Spleen (tissue), 11 donors: ENCODE results near the gene IGSF9. TPM values are rescaled to one million over a fixed set of nuclear protein-coding genes. Genes with fewer than 3 reads are reported as not detected.

Experiments used
- DNase-seq: peaks from one replicate; pipeline ENCODE4 v3.0.0-alpha.2; 2020
- H3K27ac ChIP-seq, 8 donors: fragments of 200-600 bp; sonication (generic) in 7 of 8; 1 replicate in 4 of 8; 2 replicates in 4 of 8; pipeline versions ENCODE4 v1.5.0 to v1.8.0; 2016 to 2021; ENCODE audit warnings: inconsistent platforms in 4 of 8, mild to moderate bottlenecking in 4 of 8, moderate library complexity in 1 of 8
- H3K27me3 ChIP-seq, 7 donors: fragments of 200-600 bp; sonication (generic) in 6 of 7; replicated peaks in 1 of 7; 1 replicate in 4 of 7; 2 replicates in 3 of 7; pipeline versions ENCODE4 v1.5.0 to v1.8.0; 2016 to 2021; ENCODE audit warnings: inconsistent platforms in 3 of 7, mild to moderate bottlenecking in 1 of 7
- H3K36me3 ChIP-seq, 6 donors: fragments of 200-600 bp; sonication (generic) in 5 of 6; 1 replicate in 4 of 6; 2 replicates in 2 of 6; pipeline versions ENCODE4 v1.5.0 to v1.8.0; 2016 to 2021; ENCODE audit warnings: inconsistent platforms in 2 of 6
- H3K4me1 ChIP-seq, 6 donors: fragments of 200-600 bp; sonication (generic) in 5 of 6; 1 replicate in 3 of 6; 2 replicates in 3 of 6; pipeline versions ENCODE4 v1.5.0 to v1.8.0; 2016 to 2021; ENCODE audit warnings: inconsistent platforms in 3 of 6
- H3K4me3 ChIP-seq, 8 donors: fragments of 200-600 bp; sonication (generic) in 7 of 8; 1 replicate in 4 of 8; 2 replicates in 4 of 8; pipeline versions ENCODE4 v1.5.0 to v1.8.0; 2016 to 2021; ENCODE audit warnings: inconsistent platforms in 4 of 8, mild to moderate bottlenecking in 4 of 8, moderate library complexity in 2 of 8
- H3K9me3 ChIP-seq, 8 donors: fragments of 200-600 bp; sonication (generic) in 7 of 8; 1 replicate in 4 of 8; 2 replicates in 4 of 8; pipeline versions ENCODE4 v1.5.0 to v1.8.0; 2016 to 2021; ENCODE audit warnings: inconsistent platforms in 4 of 8
- POLR2A ChIP-seq, 3 donors: fragments of 450-650 bp; IDR thresholded peaks; one replicate each; pipeline ENCODE4 v1.5.1; 2017; ENCODE audit warnings: antibody characterized with exemption in 3 of 3, mild to moderate bottlenecking in 1 of 3
- POLR2AphosphoS5 ChIP-seq, 3 donors: sonication (generic); formaldehyde crosslinking; IDR thresholded peaks; one replicate each; pipeline ENCODE4 v1.5.1; 2017; ENCODE audit warnings: antibody characterized with exemption in 3 of 3
- WGBS, 5 donors: extraction: QIAGEN DNeasy Blood & Tissue Kit in 3 of 5; methylation state at CpG; one replicate each; pipeline versions ENCODE4 v1.1.5 to v1.1.7; 2013 to 2018; 5-methylcytosine and 5-hydroxymethylcytosine counted together
- intact Hi-C: fragments of 100-400 bp; cut with DNase I; formaldehyde crosslinking; loops from one replicate; pipeline ENCODE4 v1.15.0; 2023; ENCODE audit warnings: low total_unique reads
- polyA plus RNA-seq, 3 donors: library from polyadenylated mRNA; stranded (reverse); fragments of 200-250 nt; gene quantifications; one replicate each; pipeline ENCODE4 v1.2.1, GENCODE V29; 2013
- total RNA-seq, 7 donors: library from RNA; depleted of rRNA in 3 of 7; stranded (reverse); fragments of >200 nt in 3 of 7; fragmentation: NEBNext Ultra II Directional in 4 of 7; extraction: Animal tissue kit (Norgen Biotek cat#: 25700) in 4 of 7; gene quantifications; one replicate each; pipeline versions ENCODE4 v1.1.0 to v1.2.1, GENCODE V29; 2016 to 2021
- TF ChIP-seq, protein P1 (sequence below), 11 experiments: fragments of 200-600 bp in 7 of 11; fragments of 450-650 bp in 4 of 11; sonication (generic) in 4 of 11; IDR thresholded peaks in 8 of 11; conservative IDR thresholded peaks in 3 of 11; 1 replicate in 7 of 11; 2 replicates in 4 of 11; pipeline versions ENCODE4 v1.4.0 to v1.8.0; 2016 to 2021; ENCODE audit warnings: antibody characterized with exemption in 11 of 11, inconsistent platforms in 4 of 11, mild to moderate bottlenecking in 1 of 11
- donor health status: healthy with polysubstance abuse.
- donor health status: DM: no; HTN: no; CAD: no; lungs with moderate emphysema.
- donor health status: DM: no; HTN: no; CAD: no.
- donor health status: Bipolar disorder and iron deficiency.
- donor health status: healthy.
- donor health status: DM: no; HTN: no; CAD: no.
- donor health status: DM: yes; HTN: yes; CAD: no.

The IGSF9 gene
- total and polyA plus RNA-seq, 10 donors: 0.12 to 2.1 (median 0.95) TPM

DNA sequence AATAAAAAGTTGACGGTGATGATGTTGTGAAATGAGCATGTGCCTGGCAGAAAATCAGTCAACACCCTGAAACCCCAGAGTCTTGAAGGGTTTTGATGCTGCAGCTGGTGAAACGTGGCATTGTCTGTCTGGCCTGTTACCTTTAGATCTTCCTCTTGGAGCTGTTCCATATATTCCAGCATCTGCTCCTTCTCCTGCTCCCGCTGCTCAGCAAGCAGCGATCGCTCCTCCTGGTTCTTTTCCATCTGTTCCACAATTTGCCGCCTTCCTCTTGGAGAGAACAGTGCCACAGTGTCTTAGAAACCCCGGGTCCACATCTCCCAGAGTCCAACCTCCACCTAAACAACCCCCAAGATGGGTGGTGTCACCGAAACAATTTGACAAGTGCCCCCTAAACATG lies 61.1 kb downstream of the IGSF9 start:
- H3K27me3 ChIP-seq: no peaks in the 10 kb centered on the region
- no peak overlapping the region for H3K27ac ChIP-seq
- WGBS, 5 donors: 82 to 90% (median 83%) methylated on average over 8 of the region's 8 CpGs
- H3K36me3 ChIP-seq: no peaks in the 10 kb centered on the region
- peaks cover 2 to 49% (median 13%) of the 10 kb centered on the region in 6 donors for H3K4me1 ChIP-seq
- no peaks in the 10 kb centered on the region for H3K9me3 ChIP-seq
- intact Hi-C loops: no loop called here
- H3K4me3 ChIP-seq: no peak overlapping the region
- no peak for TF ChIP-seq POLR2AphosphoS5 (IDR thresholded peaks at IDR 0.05)
- TF ChIP-seq, protein P1, sequence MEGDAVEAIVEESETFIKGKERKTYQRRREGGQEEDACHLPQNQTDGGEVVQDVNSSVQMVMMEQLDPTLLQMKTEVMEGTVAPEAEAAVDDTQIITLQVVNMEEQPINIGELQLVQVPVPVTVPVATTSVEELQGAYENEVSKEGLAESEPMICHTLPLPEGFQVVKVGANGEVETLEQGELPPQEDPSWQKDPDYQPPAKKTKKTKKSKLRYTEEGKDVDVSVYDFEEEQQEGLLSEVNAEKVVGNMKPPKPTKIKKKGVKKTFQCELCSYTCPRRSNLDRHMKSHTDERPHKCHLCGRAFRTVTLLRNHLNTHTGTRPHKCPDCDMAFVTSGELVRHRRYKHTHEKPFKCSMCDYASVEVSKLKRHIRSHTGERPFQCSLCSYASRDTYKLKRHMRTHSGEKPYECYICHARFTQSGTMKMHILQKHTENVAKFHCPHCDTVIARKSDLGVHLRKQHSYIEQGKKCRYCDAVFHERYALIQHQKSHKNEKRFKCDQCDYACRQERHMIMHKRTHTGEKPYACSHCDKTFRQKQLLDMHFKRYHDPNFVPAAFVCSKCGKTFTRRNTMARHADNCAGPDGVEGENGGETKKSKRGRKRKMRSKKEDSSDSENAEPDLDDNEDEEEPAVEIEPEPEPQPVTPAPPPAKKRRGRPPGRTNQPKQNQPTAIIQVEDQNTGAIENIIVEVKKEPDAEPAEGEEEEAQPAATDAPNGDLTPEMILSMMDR (IDR thresholded peaks at IDR 0.05 in 8 of 11, conservative IDR thresholded peaks at IDR 0.05 in 3 of 11): no peak
- no peak for DNase-seq

DNA sequence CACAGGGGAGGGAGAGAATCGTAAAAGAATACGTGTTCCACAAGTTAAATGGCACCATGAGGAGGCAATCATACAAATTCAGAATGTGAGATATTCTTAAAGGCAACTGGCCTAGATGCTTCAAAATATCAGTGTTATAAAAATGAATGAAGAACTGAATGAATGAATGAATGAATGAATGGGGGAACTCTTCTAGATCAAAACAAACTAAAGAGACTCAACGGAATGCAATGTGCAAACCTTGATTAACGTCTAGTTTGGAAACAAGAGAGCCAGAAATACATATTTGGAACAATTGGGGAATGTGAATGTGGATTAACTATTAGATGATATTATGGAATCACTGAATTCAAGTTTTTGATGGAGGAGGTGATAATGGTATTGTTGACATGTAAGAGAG lies 62.3 kb downstream of the IGSF9 start:
- no peak for TF ChIP-seq POLR2AphosphoS5 (IDR thresholded peaks at IDR 0.05)
- TF ChIP-seq, protein P1 (IDR thresholded peaks at IDR 0.05 in 8 of 11, conservative IDR thresholded peaks at IDR 0.05 in 3 of 11): no peak
- no peak for TF ChIP-seq POLR2A (IDR thresholded peaks at IDR 0.05)
- Histone ChIP-seq H3K36me3 (no peaks in the 10 kb centered on the region), H3K9me3 (no peaks in the 10 kb centered on the region), H3K4me1 (peaks cover 0 to 42% (median 9%) of the 10 kb centered on the region in 6 donors), H3K4me3 (no peak overlapping the region), H3K27ac (no peak overlapping the region), H3K27me3 (no peaks in the 10 kb centered on the region)
- WGBS, 5 donors: 70 to 95% (median 90%) methylated on average over 3 to 4 of the region's 4 CpGs
- intact Hi-C loops: no loop called here
- no peak for DNase-seq

DNA sequence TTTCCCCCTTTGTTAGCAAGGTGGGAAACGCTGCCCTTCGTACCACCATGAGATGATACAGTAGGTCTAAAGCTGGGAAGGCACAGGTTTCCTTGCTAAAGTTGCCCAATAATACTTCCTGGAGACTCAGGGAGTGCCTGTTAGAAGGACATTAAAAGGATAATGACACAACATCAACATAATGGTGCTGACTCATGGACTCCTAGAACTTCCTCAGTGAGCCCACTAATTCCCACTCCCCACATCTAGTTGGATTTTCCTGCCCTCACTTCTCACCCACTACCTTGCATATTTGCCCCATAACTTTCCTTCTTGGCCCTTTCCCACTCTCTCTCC lies 62.9 kb downstream of the IGSF9 start:
- no peak for DNase-seq
- intact Hi-C loops: no loop called here
- no peaks in the 10 kb centered on the region for H3K9me3 ChIP-seq
- no peak overlapping the region for H3K4me3 ChIP-seq
- H3K27ac ChIP-seq: peak overlapping the region in 1 of 8 donors; percentile 29
- no peaks in the 10 kb centered on the region for H3K27me3 ChIP-seq
- 60 to 93% (median 76%) methylated on average over 2 of the region's 2 CpGs for WGBS, 5 donors
- TF ChIP-seq POLR2A (IDR thresholded peaks at IDR 0.05): no peak
- no peak for TF ChIP-seq POLR2AphosphoS5 (IDR thresholded peaks at IDR 0.05)
- TF ChIP-seq, protein P1 (IDR thresholded peaks at IDR 0.05 in 8 of 11, conservative IDR thresholded peaks at IDR 0.05 in 3 of 11): no peak
- peaks cover 0 to 40% (median 9%) of the 10 kb centered on the region in 6 donors for H3K4me1 ChIP-seq
- H3K36me3 ChIP-seq: no peaks in the 10 kb centered on the region

DNA sequence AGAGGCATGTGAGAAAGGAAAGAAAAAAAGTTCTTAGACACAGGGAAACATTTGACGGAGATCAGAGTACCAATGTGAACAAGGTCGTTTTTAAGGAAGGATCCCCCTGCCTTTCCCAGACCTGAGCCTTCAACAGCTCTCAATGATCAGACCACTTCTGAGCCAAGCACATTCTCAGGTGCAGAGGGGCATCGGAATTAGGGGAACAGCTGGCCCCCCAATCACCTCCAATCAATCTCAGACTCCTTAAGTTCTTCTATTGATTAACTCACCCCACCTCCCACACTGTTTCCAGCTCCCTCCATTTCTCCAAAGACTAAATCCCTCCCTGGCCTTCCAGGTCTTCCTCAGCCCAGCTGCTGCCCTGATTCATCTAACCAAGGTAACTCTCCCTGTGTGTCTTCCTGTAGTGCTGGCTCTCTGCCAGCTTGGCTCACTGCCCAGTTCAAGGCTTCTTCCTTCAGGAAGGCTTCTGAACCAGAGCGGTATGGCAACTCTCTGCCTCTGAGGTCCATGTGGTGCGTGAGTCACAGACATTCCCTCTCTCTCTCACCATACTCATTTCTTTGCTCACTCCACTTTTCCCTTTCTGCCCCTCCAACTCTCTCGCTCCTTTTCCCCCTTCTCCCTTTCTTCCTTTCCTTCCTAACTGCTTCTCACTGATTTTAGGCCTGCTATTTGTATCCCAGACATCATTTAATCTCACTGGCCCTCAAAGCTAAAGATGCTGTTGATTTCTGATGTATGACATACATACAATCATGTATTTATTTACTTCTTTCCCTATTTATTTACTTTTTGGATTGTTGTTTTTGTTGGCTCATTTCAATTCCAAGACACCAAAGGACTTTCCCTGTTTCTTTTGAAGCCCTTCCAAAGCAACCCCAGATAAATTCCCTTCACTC lies 63.5 kb downstream of the IGSF9 start:
- Histone ChIP-seq H3K36me3 (no peaks in the 10 kb centered on the region), H3K27me3 (no peaks in the 10 kb centered on the region), H3K4me3 (no peak overlapping the region), H3K27ac (peak overlapping the region in 1 of 8 donors; percentile 29), H3K4me1 (peaks cover 0 to 36% (median 9%) of the 10 kb centered on the region in 6 donors), H3K9me3 (no peaks in the 10 kb centered on the region)
- DNase-seq: peak; percentile 83
- WGBS, 5 donors: 55 to 71% (median 63%) methylated on average over 6 of the region's 6 CpGs
- intact Hi-C loops: no loop called here
- TF ChIP-seq POLR2AphosphoS5 (IDR thresholded peaks at IDR 0.05) (peak in 2 of 3 donors; percentile 41 to 63), POLR2A (IDR thresholded peaks at IDR 0.05) (no peak)
- TF ChIP-seq, protein P1 (IDR thresholded peaks at IDR 0.05 in 8 of 11, conservative IDR thresholded peaks at IDR 0.05 in 3 of 11): no peak
